Stimulated activated CD4-positive, alpha-beta T cell treated with anti-CD3 and anti-CD28 coated beads, TNF-alpha, amount 100 ng/mL, for 24 hours (primary cell): Measurements from ENCODE around the gene AJM1.
A peak's percentile ranks its signal among the peaks of the same experiment; 100 is the strongest.
"Not testable (repeated sequence)": the region's sequence is repeated elsewhere in the genome, so short reads cannot be mapped to it uniquely, and the experiment has no call there.

ENCODE experiments used
- DNase-seq, 3 experiments: peaks; one replicate each; pipeline ENCODE4 v3.0.0-alpha.2; 2020; ENCODE audit warnings: low read depth in 3 of 3

AJM1 gene

DNA sequence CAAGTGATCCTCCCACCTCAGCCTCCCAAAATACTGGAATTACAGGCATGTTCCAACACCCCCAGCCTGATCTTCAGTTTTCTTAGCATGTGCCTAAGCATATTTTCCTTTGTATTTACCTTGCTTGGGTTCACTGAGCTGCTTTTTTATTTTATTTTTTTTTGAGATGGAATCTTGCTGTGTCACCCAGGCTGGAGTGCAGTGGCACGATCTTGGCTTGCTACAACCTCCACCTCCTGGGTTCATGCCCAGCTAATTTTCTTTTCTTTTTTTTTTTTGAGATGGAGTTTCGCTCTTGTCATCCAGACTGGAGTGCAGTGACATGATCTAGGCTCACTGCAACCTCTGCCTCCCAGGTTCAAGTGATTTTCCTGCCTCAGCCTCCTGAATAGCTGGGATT is 27.3 kb downstream of the AJM1 start:
- DNase-seq, result not testable (repeated sequence)

- DNase-seq, result no peak
Measured at GRCh38 chr9:136875155-136875554, 32.9 kb downstream of the AJM1 start.

DNA sequence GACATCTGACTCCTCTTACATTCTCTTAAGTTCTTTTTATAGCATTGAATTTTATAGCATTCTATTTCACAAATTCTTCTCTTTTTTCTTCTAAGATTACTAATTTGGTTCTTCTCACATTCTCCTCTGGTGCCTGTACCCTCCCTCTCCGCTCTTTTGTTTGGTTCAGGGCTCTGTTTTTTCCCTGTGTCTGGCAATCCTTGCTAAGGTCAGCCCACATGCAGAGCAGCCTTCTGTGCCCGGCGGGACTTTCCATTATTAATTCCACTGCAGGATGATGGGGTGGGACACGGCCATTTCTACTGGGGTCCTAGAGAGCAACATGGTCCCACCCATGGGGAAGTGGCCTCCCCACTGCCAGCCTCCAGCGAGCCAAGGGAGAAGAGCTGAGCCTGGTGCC is 34.2 kb downstream of the AJM1 start:
- DNase-seq, result no peak

DNA sequence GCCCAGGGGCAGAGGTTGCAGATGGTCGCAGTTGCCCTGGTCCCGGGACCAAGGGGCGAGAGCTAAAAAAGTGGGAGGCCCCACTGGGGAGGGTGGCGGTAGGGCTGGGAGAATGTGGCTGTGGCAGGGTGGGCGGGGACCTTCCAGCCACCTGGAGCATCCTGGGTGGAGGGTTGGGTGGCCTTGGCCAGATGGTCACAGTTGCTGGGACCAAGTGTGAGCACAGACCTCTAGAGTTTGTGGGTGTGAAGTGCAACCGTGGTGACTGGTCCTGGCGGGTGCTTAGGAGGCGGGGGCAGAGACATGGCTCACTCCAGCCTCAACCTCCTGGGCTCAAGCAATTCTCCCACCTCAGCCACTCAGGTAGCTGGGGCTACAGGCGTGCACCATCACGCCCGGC is 38.4 kb downstream of the AJM1 start:
- DNase-seq, result no peak

- peak in 2 of 3 experiments; percentile 46 to 69 for DNase-seq
Measured at GRCh38 chr9:136881691-136882108, 39.4 kb downstream of the AJM1 start.

- DNase-seq, result peak; percentile 81 to 94 (median 86)
Measured at GRCh38 chr9:136882109-136882946, 40.0 kb downstream of the AJM1 start.

DNA sequence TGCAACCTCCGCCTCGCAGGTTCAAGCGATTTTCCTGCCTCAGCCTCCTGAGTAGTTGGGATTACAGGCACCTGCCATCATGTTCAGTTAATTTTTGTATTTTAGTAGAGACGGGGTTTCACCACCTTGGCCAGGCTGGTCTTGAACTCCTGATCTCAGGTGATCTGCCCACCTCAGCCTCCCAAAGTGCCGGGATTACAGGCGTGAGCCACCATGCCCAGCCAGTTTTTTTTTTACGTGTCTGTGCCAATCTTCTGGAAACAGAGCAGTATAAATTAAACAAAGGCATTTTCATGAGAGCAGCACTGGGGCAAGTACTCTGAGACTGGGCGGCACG is 40.6 kb downstream of the AJM1 start:
- not testable (repeated sequence) for DNase-seq

GRCh38 chr9:136883670-136884069 is 41.4 kb downstream of the AJM1 start:
- DNase-seq, result not testable (repeated sequence)

DNA sequence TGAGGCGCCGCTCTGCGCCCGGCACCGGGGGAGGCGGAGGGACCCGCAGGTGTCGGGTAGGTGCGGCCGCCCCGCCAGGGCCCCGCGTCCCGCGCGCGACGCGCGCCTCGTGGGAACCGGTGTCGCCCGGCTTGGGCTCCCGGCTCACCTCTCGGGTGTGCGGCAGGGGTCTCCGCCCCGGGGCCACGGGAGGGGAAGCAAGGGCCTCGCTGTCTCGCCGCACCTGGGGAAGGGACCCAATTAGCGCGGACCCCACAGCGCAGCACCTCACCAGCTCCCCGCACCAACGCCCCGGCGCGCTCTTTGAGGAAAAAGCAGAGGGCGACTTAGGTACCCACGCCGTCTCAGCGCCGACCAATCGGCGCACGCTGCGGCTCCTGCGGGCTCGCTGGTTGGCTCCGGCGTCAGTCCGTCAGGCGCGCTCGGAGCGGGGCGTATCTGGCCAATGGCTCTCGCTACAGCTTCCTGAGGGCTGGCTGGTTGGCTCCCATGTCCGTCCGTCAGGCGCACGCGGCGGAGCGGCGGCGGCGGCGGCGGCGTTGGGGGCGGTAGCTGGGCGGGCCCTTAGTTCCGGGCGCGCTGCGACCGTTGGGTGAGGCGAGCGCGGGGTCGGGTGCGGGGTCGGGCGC is 43.8 kb downstream of the AJM1 start, which contains the start of gene TRAF2:
TRAF2 (plus strand) TSS at position 567 of the 629 bp plus-strand sequence. CDS start 12,225 bp downstream, outside the sequence.
- peak; percentile 93 to 97 (median 93) for DNase-seq

- no peak for DNase-seq
Measured at GRCh38 chr9:136886610-136887597, 44.6 kb downstream of the AJM1 start.

DNA sequence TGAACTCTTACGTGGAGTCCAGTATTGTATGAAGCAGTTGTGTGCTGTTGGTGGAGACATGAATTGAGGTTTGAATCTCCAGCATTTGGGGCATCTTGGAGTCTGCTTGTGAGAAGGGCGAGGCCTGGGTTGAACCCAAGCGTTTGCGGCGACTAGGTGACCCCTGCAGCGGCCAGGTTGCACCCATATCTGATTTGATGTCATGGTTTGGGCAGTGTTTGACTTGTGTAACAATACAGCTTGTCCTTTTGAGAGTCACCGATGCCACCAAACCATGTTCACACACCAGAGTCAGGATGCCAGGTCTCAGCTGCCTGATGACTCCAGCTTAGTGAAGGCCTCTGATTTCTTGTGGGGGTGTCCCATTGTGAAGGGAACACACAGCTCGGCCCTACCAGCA is 46.2 kb downstream of the AJM1 start:
- DNase-seq, result no peak

- DNase-seq, result no peak
Measured at GRCh38 chr9:136889858-136890257, 47.6 kb downstream of the AJM1 start.

- DNase-seq, result no peak
Measured at GRCh38 chr9:136890661-136891060, 48.4 kb downstream of the AJM1 start.
